NCI-H526 (cell line): Measurements from ENCODE around the gene TSPAN11.
"Not testable (repeated sequence)": the region's sequence is repeated elsewhere in the genome, so short reads cannot be mapped to it uniquely, and the experiment has no call there.

ENCODE experiments used
- DNase-seq, 2 experiments: peaks; one replicate each; lab custom pipeline; 2025; lab: John Stamatoyannopoulos, UW

The TSPAN11 gene

GRCh38 chr12:31002999-31003398 lies 76.5 kb downstream of the TSPAN11 start:
- DNase-seq: no peak

- DNase-seq: no peak
Observed at GRCh38 chr12:31003861-31004640, 77.5 kb downstream of the TSPAN11 start.

GRCh38 chr12:31004666-31005065 lies 78.1 kb downstream of the TSPAN11 start:
- DNase-seq: no peak

GRCh38 chr12:31005256-31005943 lies 78.9 kb downstream of the TSPAN11 start:
- no peak for DNase-seq

GRCh38 chr12:31005944-31006361 lies 79.4 kb downstream of the TSPAN11 start:
- no peak for DNase-seq

- no peak for DNase-seq
Observed at GRCh38 chr12:31006416-31007152, 80.0 kb downstream of the TSPAN11 start.

- DNase-seq: no peak
Observed at GRCh38 chr12:31007153-31007495, 80.6 kb downstream of the TSPAN11 start.

- DNase-seq: no peak
Observed at GRCh38 chr12:31007636-31008175, 81.2 kb downstream of the TSPAN11 start.

- no peak for DNase-seq
Observed at GRCh38 chr12:31008241-31008761, 81.8 kb downstream of the TSPAN11 start.

- DNase-seq: no peak
Observed at GRCh38 chr12:31008961-31009840, 82.7 kb downstream of the TSPAN11 start.

- DNase-seq: no peak
Observed at GRCh38 chr12:31009976-31010375, 83.4 kb downstream of the TSPAN11 start.

GRCh38 chr12:31011336-31011735 lies 84.8 kb downstream of the TSPAN11 start:
- no peak for DNase-seq

GRCh38 chr12:31011746-31012566 lies 85.4 kb downstream of the TSPAN11 start:
- no peak for DNase-seq

GRCh38 chr12:31012567-31012891 lies 86.0 kb downstream of the TSPAN11 start:
- not testable (repeated sequence) for DNase-seq

- DNase-seq: no peak
Observed at GRCh38 chr12:31015215-31015614, 88.7 kb downstream of the TSPAN11 start.

GRCh38 chr12:31016057-31016456 lies 89.5 kb downstream of the TSPAN11 start:
- DNase-seq: no peak

- no peak for DNase-seq
Observed at GRCh38 chr12:31017535-31017934, 91.0 kb downstream of the TSPAN11 start.

GRCh38 chr12:31018106-31018789 lies 91.7 kb downstream of the TSPAN11 start:
- DNase-seq: no peak

GRCh38 chr12:31018790-31019505 lies 92.4 kb downstream of the TSPAN11 start:
- no peak for DNase-seq
